ENCODE results near the gene LMNA. TPM values are rescaled to one million over a fixed set of nuclear protein-coding genes. Genes with fewer than 3 reads are reported as not detected.

LMNA gene
- total and polyA plus RNA-seq, 4 donors = 163 to 547 (median 193) TPM

DNA sequence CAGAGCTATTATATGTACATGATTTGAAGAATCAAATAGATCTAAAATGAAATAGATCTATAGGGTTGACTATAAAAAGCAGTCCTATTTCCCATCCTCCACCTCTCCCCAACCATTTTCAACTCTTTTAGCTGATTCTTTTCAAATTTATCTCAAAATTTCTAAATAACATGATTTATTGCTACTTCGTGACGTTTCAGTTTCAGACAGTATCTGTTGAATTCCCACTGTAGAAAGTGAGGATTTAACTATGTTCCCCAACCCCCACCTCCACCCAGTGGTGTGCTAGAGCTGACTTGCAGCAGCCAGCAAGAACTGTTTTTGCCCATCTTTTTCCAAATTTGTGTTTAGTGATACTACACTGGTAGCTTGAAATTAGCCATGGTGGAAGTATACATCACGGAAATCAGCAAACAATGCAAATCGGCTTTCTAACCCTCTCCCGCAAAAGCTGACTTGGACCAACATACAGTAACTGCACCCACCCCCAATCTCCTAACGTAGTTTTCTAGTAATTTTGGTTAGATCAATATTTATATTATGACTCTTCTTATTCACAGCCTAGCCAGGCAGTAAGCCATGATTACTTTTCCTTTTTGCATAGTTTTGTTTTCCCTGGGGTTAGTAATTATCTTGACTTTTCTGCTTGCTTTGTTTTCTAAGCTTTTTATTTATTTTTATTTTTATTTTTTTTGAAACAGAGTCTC is 49.8 kb downstream of the LMNA start:
- no peak for TF ChIP-seq CTCF (IDR thresholded peaks at IDR 0.05; ENCODE audit: control extremely low read depth, extremely low read depth)
- Histone ChIP-seq H3K36me3 (ENCODE audit: control insufficient read depth in 4 of 4, insufficient read depth in 4 of 4, low read length in 4 of 4) (no peaks in the 10 kb centered on the region), H3K27me3 (ENCODE audit: control insufficient read depth in 3 of 3, insufficient read depth in 3 of 3, low read length in 2 of 3) (no peaks in the 10 kb centered on the region), H3K9ac (ENCODE audit: insufficient read depth in 1 of 2, low read length in 2 of 2) (no peak overlapping the region), H3K9me3 (ENCODE audit: control insufficient read depth in 4 of 4, insufficient read depth in 3 of 4, low read length in 3 of 4) (no peaks in the 10 kb centered on the region), H3K4me1 (ENCODE audit: control insufficient read depth in 5 of 5, insufficient read depth in 5 of 5, low read length in 5 of 5) (peaks cover 0 to 27% (median 10%) of the 10 kb centered on the region in 5 donors), H3K27ac (ENCODE audit: low read depth in 1 of 2, low read length in 1 of 2) (no peak overlapping the region), H3K4me3 (no peak overlapping the region)
- ATAC-seq (ENCODE audit: insufficient read depth, low FRiP score) (no peak), DNase-seq (no peak)
- 84 to 94% methylated on average over 6 of the region's 6 CpGs for WGBS, 2 donors

DNA sequence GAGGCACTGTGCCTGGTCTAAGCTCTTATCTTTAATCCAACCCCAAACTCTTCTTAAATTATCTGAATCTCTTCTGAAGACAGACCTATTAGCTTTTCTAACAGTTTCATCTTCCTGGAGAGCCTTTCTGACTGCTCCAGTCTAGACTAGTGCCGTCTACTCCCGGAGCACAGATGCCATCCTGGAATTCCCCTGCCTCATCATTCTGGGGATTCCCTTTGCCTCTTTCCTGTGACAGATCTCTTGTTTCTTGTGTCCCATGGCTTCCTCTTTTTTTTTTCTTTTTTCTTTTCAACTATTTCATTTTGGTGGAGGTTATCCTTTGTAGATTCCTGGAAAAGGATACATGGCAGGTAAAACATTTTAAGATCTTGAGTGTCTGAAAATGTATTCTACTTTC is 50.6 kb downstream of the LMNA start:
- 48% methylated on average over 2 of the region's 2 CpGs for WGBS, 2 donors
- Histone ChIP-seq H3K9me3 (ENCODE audit: control insufficient read depth in 4 of 4, insufficient read depth in 3 of 4, low read length in 3 of 4) (no peaks in the 10 kb centered on the region), H3K4me3 (no peak overlapping the region), H3K9ac (ENCODE audit: insufficient read depth in 1 of 2, low read length in 2 of 2) (no peak overlapping the region), H3K36me3 (ENCODE audit: control insufficient read depth in 4 of 4, insufficient read depth in 4 of 4, low read length in 4 of 4) (no peaks in the 10 kb centered on the region), H3K4me1 (ENCODE audit: control insufficient read depth in 5 of 5, insufficient read depth in 5 of 5, low read length in 5 of 5) (peaks cover 0 to 26% (median 10%) of the 10 kb centered on the region in 5 donors), H3K27me3 (ENCODE audit: control insufficient read depth in 3 of 3, insufficient read depth in 3 of 3, low read length in 2 of 3) (no peaks in the 10 kb centered on the region), H3K27ac (ENCODE audit: low read depth in 1 of 2, low read length in 1 of 2) (no peak overlapping the region)
- TF ChIP-seq CTCF (IDR thresholded peaks at IDR 0.05; ENCODE audit: control extremely low read depth, extremely low read depth) = no peak
- no peak for ATAC-seq (ENCODE audit: insufficient read depth, low FRiP score)
- no peak for DNase-seq

- H3K27ac ChIP-seq (ENCODE audit: low read depth in 1 of 2, low read length in 1 of 2) = no peak overlapping the region
- H3K4me3 ChIP-seq = no peak overlapping the region
- peaks cover 0 to 7% (median 3%) of the 10 kb centered on the region in 5 donors for H3K4me1 ChIP-seq (ENCODE audit: control insufficient read depth in 5 of 5, insufficient read depth in 5 of 5, low read length in 5 of 5)
- peaks cover 0 to 3% (median 0%) of the 10 kb centered on the region in 4 donors for H3K36me3 ChIP-seq (ENCODE audit: control insufficient read depth in 4 of 4, insufficient read depth in 4 of 4, low read length in 4 of 4)
- no peaks in the 10 kb centered on the region for H3K27me3 ChIP-seq (ENCODE audit: control insufficient read depth in 3 of 3, insufficient read depth in 3 of 3, low read length in 2 of 3)
- TF ChIP-seq CTCF (IDR thresholded peaks at IDR 0.05; ENCODE audit: control extremely low read depth, extremely low read depth) = no peak
- WGBS, 2 donors = 66 to 70% methylated on average over 5 of the region's 5 CpGs
- no peak for ATAC-seq (ENCODE audit: insufficient read depth, low FRiP score)
- no peaks in the 10 kb centered on the region for H3K9me3 ChIP-seq (ENCODE audit: control insufficient read depth in 4 of 4, insufficient read depth in 3 of 4, low read length in 3 of 4)
- no peak for DNase-seq
- no peak overlapping the region for H3K9ac ChIP-seq (ENCODE audit: insufficient read depth in 1 of 2, low read length in 2 of 2)
These were observed 53.0 kb downstream of the LMNA start for GRCh38 chr1:156167536-156167935.
